VCaP (cell line): ENCODE measurements around the gene RUNX1.

ENCODE experiments used
- H3K27ac ChIP-seq: fragments of 450-650 bp; 2 replicates; pipeline ENCODE4 v1.5.1; 2017
- TF ChIP-seq, protein P1 (sequence below): fragments of 450-650 bp; conservative IDR thresholded peaks from 2 replicates; pipeline ENCODE4 v1.5.1; 2017; ENCODE audit warnings: mild to moderate bottlenecking, moderate library complexity

The RUNX1 gene

GRCh38 chr21:35044770-35045541 is 4.1 kb downstream of the RUNX1 start:
- TF ChIP-seq, protein P1, sequence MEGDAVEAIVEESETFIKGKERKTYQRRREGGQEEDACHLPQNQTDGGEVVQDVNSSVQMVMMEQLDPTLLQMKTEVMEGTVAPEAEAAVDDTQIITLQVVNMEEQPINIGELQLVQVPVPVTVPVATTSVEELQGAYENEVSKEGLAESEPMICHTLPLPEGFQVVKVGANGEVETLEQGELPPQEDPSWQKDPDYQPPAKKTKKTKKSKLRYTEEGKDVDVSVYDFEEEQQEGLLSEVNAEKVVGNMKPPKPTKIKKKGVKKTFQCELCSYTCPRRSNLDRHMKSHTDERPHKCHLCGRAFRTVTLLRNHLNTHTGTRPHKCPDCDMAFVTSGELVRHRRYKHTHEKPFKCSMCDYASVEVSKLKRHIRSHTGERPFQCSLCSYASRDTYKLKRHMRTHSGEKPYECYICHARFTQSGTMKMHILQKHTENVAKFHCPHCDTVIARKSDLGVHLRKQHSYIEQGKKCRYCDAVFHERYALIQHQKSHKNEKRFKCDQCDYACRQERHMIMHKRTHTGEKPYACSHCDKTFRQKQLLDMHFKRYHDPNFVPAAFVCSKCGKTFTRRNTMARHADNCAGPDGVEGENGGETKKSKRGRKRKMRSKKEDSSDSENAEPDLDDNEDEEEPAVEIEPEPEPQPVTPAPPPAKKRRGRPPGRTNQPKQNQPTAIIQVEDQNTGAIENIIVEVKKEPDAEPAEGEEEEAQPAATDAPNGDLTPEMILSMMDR: no peak

GRCh38 chr21:35044128-35044527 is 5.0 kb downstream of the RUNX1 start:
- H3K27ac ChIP-seq: no peak overlapping the region
- TF ChIP-seq, protein P1: no peak

More at GRCh38 chr21:35044770-35045541, 4.1 kb downstream of the RUNX1 start:
- no peak overlapping the region for H3K27ac ChIP-seq

- H3K27ac ChIP-seq: no peak overlapping the region
- TF ChIP-seq, protein P1: no peak
Measured at GRCh38 chr21:35043549-35043948, 5.6 kb downstream of the RUNX1 start.

GRCh38 chr21:35042836-35043235 is 6.3 kb downstream of the RUNX1 start:
- TF ChIP-seq, protein P1: no peak
- 0 out of 2 replicates have a peak overlapping the region, but pooled peaks have one; percentile 8 for H3K27ac ChIP-seq

- H3K27ac ChIP-seq: no peak overlapping the region
- TF ChIP-seq, protein P1: no peak
Measured at GRCh38 chr21:35041881-35042280, 7.2 kb downstream of the RUNX1 start.

DNA sequence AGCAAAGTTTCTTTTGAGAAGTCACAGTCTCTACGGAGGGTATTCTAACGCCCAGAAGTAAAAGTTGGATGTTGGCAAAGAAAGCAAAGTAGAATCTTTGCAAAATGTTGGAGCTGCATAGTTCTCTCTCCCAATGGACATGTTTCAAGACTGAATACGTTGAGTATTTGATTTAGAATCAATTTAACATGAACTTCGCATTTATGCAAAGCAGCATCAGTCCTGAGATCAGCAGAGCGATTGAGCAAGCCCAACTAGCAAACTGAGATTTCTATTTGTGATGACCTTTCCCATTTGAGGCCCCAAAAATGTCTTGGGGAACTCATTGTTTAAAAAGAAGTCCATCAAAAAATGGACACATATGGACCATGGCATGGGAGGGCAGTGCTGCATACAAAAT is 8.0 kb downstream of the RUNX1 start:
- H3K27ac ChIP-seq: no peak overlapping the region
- TF ChIP-seq, protein P1: no peak

DNA sequence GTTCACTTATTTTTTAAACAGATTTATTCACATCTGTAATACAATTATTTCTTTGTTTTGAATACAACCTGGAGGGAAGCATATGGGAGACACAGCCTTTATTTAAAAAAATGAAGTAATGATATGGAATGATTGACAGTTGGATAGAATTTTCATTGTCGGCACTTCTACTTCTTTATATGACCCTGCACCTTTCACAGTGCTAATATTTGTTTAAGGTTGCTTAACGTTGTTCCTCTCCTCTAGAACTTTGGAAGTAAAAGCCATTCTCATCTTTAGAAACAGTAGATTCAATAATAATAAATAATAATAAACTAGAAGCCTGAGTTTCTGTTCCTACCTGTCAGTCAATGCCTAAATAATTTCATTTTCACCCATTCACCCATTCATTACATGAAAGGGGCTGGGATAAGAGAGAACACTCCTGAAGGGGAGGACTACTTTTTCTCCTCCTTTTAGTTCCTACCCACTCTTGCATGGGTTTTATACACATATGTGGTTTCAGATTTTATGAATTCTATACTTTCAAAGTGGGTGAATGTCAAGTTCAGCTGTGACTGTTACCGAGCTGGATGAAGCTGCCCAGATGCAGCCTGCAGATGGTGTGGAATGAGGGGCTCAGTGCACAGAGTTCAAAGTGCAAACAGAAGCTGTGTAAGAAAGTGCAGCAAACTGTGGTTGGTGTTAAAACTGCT is 9.4 kb downstream of the RUNX1 start:
- TF ChIP-seq, protein P1: no peak
- H3K27ac ChIP-seq: no peak overlapping the region
